A549 treated with dexamethasone at 1 μM for 4 hours (cell line): ENCODE measurements around the gene PLA2G4E. TPM values are rescaled to one million over a fixed set of nuclear protein-coding genes. Genes with fewer than 3 reads are reported as not detected.

ENCODE experiments used
- total RNA-seq: library from RNA; stranded (reverse); fragments of 200-300 nt; extraction: Qiagen RNA extraction; gene quantifications from 5 replicates; pipeline ENCODE4 v1.2.3, GENCODE V29; 2022

Gene PLA2G4E
- total RNA-seq, result 0.01 TPM in 1 of 5 replicates, not detected in the others

GRCh38 chr15:42020713-42021273 is at the start of gene PLA2G4E:
Gene PLA2G4E (minus strand): TSS chr15:42021042. CDS start chr15:42021030, 12 bp downstream.

GRCh38 chr15:41972253-41973242 is 48.3 kb downstream of the PLA2G4E start, which contains the start of gene EHD4:
Gene EHD4 (minus strand): TSS chr15:41972557. CDS start chr15:41972494, 63 bp downstream.

Other genes with a start within 250 kb of the PLA2G4E start
- gene MAPKBP1, start 246.6 kb downstream of the PLA2G4E start, total RNA-seq, result 2.3 to 5.1 TPM (median 3.8 TPM) in 5 replicates
- gene JMJD7, start 192.9 kb downstream of the PLA2G4E start, total RNA-seq, result 2.8 to 3.3 TPM (median 3.1 TPM) in 5 replicates
- gene PLA2G4B, start 182.2 kb downstream of the PLA2G4E start, total RNA-seq, result 0.87 to 2.1 TPM (median 1.7 TPM) in 5 replicates
- 0.07 to 0.25 TPM (median 0.16 TPM) in 5 replicates for gene SPTBN5, start 127.0 kb downstream of the PLA2G4E start, total RNA-seq
- 10.8 to 13.3 TPM (median 12.5 TPM) in 5 replicates for gene EHD4, start 48.5 kb downstream of the PLA2G4E start, total RNA-seq
- not detected in 5 replicates for gene PLA2G4D, start 73.5 kb upstream of the PLA2G4E start, total RNA-seq
- gene PLA2G4F, start 135.6 kb upstream of the PLA2G4E start, total RNA-seq, result 0.03 to 0.06 TPM in 2 of 5 replicates, not detected in the others
- 11.7 to 17.2 TPM (median 16.1 TPM) in 5 replicates for gene VPS39, start 187.3 kb upstream of the PLA2G4E start, total RNA-seq